ENCODE measurements around the gene CTDP1.

The CTDP1 gene

DNA sequence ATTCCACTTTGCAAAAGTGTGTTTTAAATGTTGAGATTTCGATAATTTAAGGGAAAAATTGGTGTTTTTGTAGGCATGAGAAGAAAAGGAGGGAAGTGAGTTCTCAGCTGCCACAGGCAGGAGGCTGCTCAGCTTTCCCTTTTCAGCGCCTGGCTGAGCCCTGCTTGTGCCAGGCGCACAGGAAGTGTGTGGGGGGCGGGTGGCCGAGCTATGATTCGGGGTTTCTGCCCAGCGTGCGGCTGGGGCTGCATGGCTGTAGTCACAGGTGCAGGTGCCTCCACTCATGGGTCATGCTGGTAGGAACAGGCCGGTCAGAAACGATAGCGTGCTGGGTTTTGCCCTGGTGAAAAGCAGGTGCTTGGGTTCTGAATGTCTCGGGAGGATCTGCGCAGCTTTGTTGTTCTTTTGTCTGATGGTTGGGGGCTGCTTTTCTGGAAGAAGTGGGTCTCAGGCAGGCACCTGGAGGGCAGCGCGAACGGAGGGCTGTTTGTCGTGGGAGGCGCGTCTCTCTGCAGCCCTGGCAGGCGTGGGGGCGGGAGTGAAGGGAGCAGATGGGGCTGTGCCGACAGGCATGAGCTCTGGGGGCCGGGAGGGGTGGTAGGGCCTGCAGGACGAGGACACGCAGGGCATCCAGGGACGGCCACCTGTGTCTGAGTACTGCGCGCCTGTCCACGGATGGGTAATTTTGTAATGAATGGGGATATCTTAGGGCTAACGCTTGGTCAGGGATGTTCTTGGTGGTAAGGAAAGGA is 120.2 kb downstream of the CTDP1 start:
- DNase-seq, result no peak

- DNase-seq, result no peak
Measured at GRCh38 chr18:79800371-79801180, 121.0 kb downstream of the CTDP1 start.

- DNase-seq, result no peak
Measured at GRCh38 chr18:79801217-79801616, 121.6 kb downstream of the CTDP1 start.

- DNase-seq, result no peak
Measured at GRCh38 chr18:79801641-79802040, 122.0 kb downstream of the CTDP1 start.

GRCh38 chr18:79802298-79802697 is 122.7 kb downstream of the CTDP1 start:
- DNase-seq, result no peak

DNA sequence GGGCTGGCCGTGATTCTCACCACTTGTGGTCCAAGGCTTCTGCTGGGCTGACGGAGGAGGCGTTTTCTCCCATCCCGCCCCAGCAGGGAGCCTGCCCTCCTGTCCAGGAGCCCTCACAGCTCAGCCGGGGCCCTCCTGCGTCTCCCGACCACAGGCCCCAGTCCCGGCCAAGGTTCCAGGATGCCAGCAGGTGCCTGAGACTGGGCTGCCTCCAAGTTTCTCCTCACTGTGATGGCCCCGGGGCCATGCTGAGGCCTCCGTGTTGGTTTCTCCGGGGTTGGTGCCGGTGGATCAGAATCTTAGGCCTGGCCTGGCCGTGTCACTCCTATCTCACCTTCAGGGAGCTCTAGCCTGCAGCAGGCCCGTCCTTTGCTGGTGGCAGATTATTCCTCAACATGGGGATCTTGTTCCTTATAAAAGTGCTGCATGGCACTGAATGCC is 124.0 kb downstream of the CTDP1 start:
- DNase-seq, result no peak
